ENCODE data around the gene CHD1.
"Not testable (repeated sequence)": the region's sequence is repeated elsewhere in the genome, so short reads cannot be mapped to it uniquely, and the experiment has no call there.

The CHD1 gene

DNA sequence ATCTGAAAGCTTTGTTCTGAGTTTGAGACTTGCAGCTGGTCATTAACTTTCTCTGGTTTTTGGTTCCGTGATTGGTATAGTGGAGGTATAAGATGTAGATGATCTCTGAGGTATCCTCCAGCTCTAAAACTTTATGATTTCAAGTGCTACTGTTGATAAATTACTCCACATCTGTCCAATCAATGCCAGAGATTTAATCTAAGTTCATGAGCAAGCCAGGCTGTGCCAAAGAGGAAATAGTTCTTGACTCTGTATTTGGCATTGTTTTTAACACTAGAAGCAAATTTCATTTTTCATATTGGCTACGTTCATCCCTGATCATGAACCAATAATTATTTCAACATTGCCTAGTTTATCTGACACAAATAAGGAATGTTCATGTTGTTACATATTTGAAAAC is 28.5 kb upstream of the CHD1 start:
- no peak for TF ChIP-seq CTCF (IDR thresholded peaks at IDR 0.05; ENCODE audit: extremely low read depth, insufficient read depth, missing control alignments)

GRCh38 chr5:98955888-98956287 is 27.1 kb upstream of the CHD1 start:
- in situ Hi-C loops (cut with MboI; ENCODE audit: low pct_unique_long_range_greater_than_20kb, low sequenced_read_pairs, unreplicated experiment); DNase-seq (ENCODE audit: low spot score): not testable (repeated sequence)

More for the DNA sequence above, 28.5 kb upstream of the CHD1 start:
- no peak for DNase-seq (ENCODE audit: low spot score)
- in situ Hi-C loops (cut with MboI; ENCODE audit: low pct_unique_long_range_greater_than_20kb, low sequenced_read_pairs, unreplicated experiment) = no loop called here

- in situ Hi-C loops (cut with MboI; ENCODE audit: low pct_unique_long_range_greater_than_20kb, low sequenced_read_pairs, unreplicated experiment); DNase-seq (ENCODE audit: low spot score): not testable (repeated sequence)
Measured at GRCh38 chr5:98955471-98955870, 26.7 kb upstream of the CHD1 start.

DNA sequence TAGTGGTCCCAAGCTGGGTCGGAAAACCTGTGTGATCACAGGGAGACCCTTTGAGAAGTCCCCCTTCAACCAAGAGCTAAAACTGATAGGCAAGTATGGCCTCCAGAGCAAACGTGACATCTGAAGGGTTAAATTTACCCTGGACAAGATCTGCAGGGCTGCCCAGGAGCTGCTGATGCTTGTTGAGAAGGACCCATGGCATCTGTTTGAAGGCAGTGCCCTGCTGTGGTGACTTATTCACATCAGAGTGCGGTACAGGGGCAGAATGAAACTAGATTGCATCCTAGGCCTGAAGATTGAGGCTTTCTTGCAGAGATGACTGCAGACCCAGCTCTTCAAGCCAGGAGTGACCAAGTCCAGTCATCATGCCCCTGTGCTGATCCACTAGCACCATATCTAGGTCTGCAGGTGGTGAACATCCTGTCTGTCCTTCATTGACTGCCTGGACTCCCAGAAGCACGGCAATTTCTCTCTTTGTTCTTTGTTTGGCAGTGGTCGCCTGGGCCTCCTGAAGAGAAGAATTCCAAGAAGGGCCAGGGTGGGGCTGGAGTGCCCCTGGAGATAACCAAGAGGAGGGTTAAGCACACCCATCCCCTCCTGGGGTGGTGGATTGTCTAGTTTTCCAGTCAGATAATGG is 25.7 kb upstream of the CHD1 start:
- no peak for DNase-seq (ENCODE audit: low spot score)
- TF ChIP-seq CTCF (IDR thresholded peaks at IDR 0.05; ENCODE audit: extremely low read depth, insufficient read depth, missing control alignments) = no peak
- in situ Hi-C loops (cut with MboI; ENCODE audit: low pct_unique_long_range_greater_than_20kb, low sequenced_read_pairs, unreplicated experiment) = no loop called here

GRCh38 chr5:98942847-98943246 is 14.0 kb upstream of the CHD1 start:
- in situ Hi-C loops (cut with MboI; ENCODE audit: low pct_unique_long_range_greater_than_20kb, low sequenced_read_pairs, unreplicated experiment) = no loop called here
- no peak for DNase-seq (ENCODE audit: low spot score)
- no peak for TF ChIP-seq CTCF (IDR thresholded peaks at IDR 0.05; ENCODE audit: extremely low read depth, insufficient read depth, missing control alignments)

DNA sequence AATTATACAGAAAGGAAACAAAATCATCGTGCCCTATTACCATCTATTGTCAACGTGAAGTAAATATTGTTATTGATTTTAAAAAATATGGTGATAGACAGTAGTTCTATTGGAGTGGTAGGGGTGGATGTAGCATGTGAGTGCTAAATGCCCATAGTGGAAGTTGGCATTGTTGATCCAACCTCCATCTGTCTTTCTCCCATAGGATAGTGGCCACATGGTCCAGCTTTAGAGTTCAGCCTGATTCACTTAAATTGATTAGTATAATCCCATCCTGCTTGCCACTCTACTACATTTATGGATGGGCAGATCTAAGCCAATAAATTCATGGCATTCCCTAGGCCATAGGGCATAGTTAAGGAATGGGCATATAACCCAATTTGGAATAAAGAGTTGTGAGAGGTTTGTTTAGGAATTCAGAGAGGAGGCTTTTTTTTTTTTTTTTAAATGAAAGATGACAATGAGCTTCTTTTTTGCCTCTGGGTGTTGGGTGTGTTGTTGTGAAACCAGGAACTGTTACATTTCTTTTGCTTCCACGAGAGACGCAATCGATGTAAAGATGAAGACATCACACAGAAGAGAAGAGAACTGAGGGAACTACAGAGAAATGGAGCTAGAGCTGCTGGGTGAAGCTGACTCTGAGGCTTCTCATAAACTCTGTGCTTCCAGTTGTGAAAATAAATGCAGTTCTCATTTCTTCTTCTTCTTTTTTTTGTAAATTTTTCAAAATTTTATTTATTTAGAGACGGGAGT is 12.5 kb upstream of the CHD1 start:
- in situ Hi-C loops (cut with MboI; ENCODE audit: low pct_unique_long_range_greater_than_20kb, low sequenced_read_pairs, unreplicated experiment) = no loop called here
- no peak for TF ChIP-seq CTCF (IDR thresholded peaks at IDR 0.05; ENCODE audit: extremely low read depth, insufficient read depth, missing control alignments)
- no peak for DNase-seq (ENCODE audit: low spot score)

DNA sequence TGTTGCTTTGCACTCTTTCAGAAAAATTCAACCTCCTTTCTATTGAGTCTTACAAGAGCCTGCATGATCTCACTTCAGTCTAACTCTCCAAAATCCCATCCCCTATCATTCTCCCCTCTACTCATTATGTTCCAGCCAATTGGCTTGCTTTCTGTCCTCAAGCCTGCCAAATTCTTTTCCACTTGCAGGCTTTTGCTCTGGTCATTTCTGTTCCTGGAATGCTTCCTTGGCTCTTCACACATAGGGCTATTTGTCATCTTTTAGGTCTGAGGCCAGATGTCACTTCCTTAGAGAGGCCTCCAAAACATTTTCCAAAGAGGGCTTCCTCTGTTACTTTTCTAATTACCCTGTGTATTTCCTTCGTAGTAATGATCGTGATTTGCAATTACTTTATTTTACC is 11.8 kb upstream of the CHD1 start:
- TF ChIP-seq CTCF (IDR thresholded peaks at IDR 0.05; ENCODE audit: extremely low read depth, insufficient read depth, missing control alignments) = no peak
- no peak for DNase-seq (ENCODE audit: low spot score)
- in situ Hi-C loops (cut with MboI; ENCODE audit: low pct_unique_long_range_greater_than_20kb, low sequenced_read_pairs, unreplicated experiment) = no loop called here
